ENCODE measurements around the gene DSCAM. TPM values are rescaled to one million over a fixed set of nuclear protein-coding genes. Genes with fewer than 3 reads are reported as not detected.

DSCAM gene
- total RNA-seq, 2 donors from 2014 or later = 18.5 to 25.5 TPM

- no peaks in the 10 kb centered on the region for H3K27me3 ChIP-seq (ENCODE audit: control insufficient read depth, insufficient read depth, low read length, poor library complexity, severe bottlenecking)
- no peak overlapping the region for H3K9ac ChIP-seq (ENCODE audit: extremely low read depth, low read length, poor library complexity, severe bottlenecking)
- no peak overlapping the region for H3K4me3 ChIP-seq (ENCODE audit: low read length)
- TF ChIP-seq CTCF (conservative IDR thresholded peaks at IDR 0.05) = no peak
- H3K27me3 Mint-ChIP-seq (ENCODE audit: insufficient read depth) = no peaks in the 10 kb centered on the region
- H3K9me3 ChIP-seq (ENCODE audit: control insufficient read depth, low read length) = no peaks in the 10 kb centered on the region
- DNase-seq = no peak
- H3K27ac Mint-ChIP-seq = no peak overlapping the region
- H3K27ac ChIP-seq (ENCODE audit: low read depth, low read length) = no peak overlapping the region
- H3K36me3 ChIP-seq (ENCODE audit: control insufficient read depth, insufficient read depth, low read length) = no peaks in the 10 kb centered on the region
- peaks cover 3% of the 10 kb centered on the region for H3K4me1 Mint-ChIP-seq
- no peak overlapping the region for H3K4me3 Mint-ChIP-seq
- no peaks in the 10 kb centered on the region for H3K36me3 Mint-ChIP-seq (ENCODE audit: low read depth)
- H3K4me1 ChIP-seq (ENCODE audit: control insufficient read depth, insufficient read depth, low read length) = no peaks in the 10 kb centered on the region
- WGBS, 2 experiments (ENCODE audit: insufficient coverage in 1 of 2, insufficient read length in 1 of 2) = 94% methylated on average over 2 to 4 of the region's 4 CpGs
- H3K9me3 Mint-ChIP-seq = peaks cover 2% of the 10 kb centered on the region
These were observed 132.4 kb downstream of the DSCAM start for GRCh38 chr21:40714536-40714935.

GRCh38 chr21:40707656-40708244, 139.2 kb downstream of the DSCAM start:
- no peak overlapping the region for H3K27ac ChIP-seq (ENCODE audit: low read depth, low read length)
- H3K27me3 ChIP-seq (ENCODE audit: control insufficient read depth, insufficient read depth, low read length, poor library complexity, severe bottlenecking) = no peaks in the 10 kb centered on the region
- no peaks in the 10 kb centered on the region for H3K9me3 ChIP-seq (ENCODE audit: control insufficient read depth, low read length)
- no peak for TF ChIP-seq CTCF (conservative IDR thresholded peaks at IDR 0.05)
- no peaks in the 10 kb centered on the region for H3K36me3 ChIP-seq (ENCODE audit: control insufficient read depth, insufficient read depth, low read length)
- H3K4me1 ChIP-seq (ENCODE audit: control insufficient read depth, insufficient read depth, low read length) = no peaks in the 10 kb centered on the region
- H3K9ac ChIP-seq (ENCODE audit: extremely low read depth, low read length, poor library complexity, severe bottlenecking) = no peak overlapping the region
- Mint-ChIP-seq H3K36me3 (ENCODE audit: low read depth) (no peaks in the 10 kb centered on the region), H3K9me3 (no peaks in the 10 kb centered on the region), H3K27ac (no peak overlapping the region), H3K27me3 (ENCODE audit: insufficient read depth) (no peaks in the 10 kb centered on the region), H3K4me1 (peaks cover 3% of the 10 kb centered on the region), H3K4me3 (no peak overlapping the region)
- no peak for DNase-seq
- H3K4me3 ChIP-seq (ENCODE audit: low read length) = no peak overlapping the region

GRCh38 chr21:40706806-40707655, 139.9 kb downstream of the DSCAM start:
- Histone ChIP-seq H3K27me3 (ENCODE audit: control insufficient read depth, insufficient read depth, low read length, poor library complexity, severe bottlenecking) (no peaks in the 10 kb centered on the region), H3K27ac (ENCODE audit: low read depth, low read length) (no peak overlapping the region), H3K4me1 (ENCODE audit: control insufficient read depth, insufficient read depth, low read length) (no peaks in the 10 kb centered on the region), H3K9ac (ENCODE audit: extremely low read depth, low read length, poor library complexity, severe bottlenecking) (no peak overlapping the region), H3K36me3 (ENCODE audit: control insufficient read depth, insufficient read depth, low read length) (no peaks in the 10 kb centered on the region), H3K9me3 (ENCODE audit: control insufficient read depth, low read length) (no peaks in the 10 kb centered on the region), H3K4me3 (ENCODE audit: low read length) (no peak overlapping the region)
- TF ChIP-seq CTCF (conservative IDR thresholded peaks at IDR 0.05) = no peak
- H3K36me3 Mint-ChIP-seq (ENCODE audit: low read depth) = no peaks in the 10 kb centered on the region
- H3K27me3 Mint-ChIP-seq (ENCODE audit: insufficient read depth) = no peaks in the 10 kb centered on the region
- no peak overlapping the region for H3K27ac Mint-ChIP-seq
- no peak overlapping the region for H3K4me3 Mint-ChIP-seq
- H3K9me3 Mint-ChIP-seq = no peaks in the 10 kb centered on the region
- WGBS, 2 experiments (ENCODE audit: insufficient coverage in 1 of 2, insufficient read length in 1 of 2) = 94 to 100% methylated on average over 3 of the region's 4 CpGs
- H3K4me1 Mint-ChIP-seq = peaks cover 3% of the 10 kb centered on the region
- no peak for DNase-seq

All from endodermal cell (in vitro differentiated cells).